ENCODE measurements around the gene ST14. TPM values are rescaled to one million over a fixed set of nuclear protein-coding genes. Genes with fewer than 3 reads are reported as not detected.

Gene ST14
- total and polyA plus RNA-seq, 2 donors (not counting 3 experiments of a cell fraction or from before 2014, with no cell fraction given): 0.08 TPM; not detected in 1

GRCh38 chr11:130180491-130180890, 20.9 kb downstream of the ST14 start:
- Histone ChIP-seq H3K4me2 (ENCODE audit: insufficient read depth, low read length) (no peak overlapping the region), H3K9me1 (replicated peaks; ENCODE audit: control insufficient read depth, extremely low read depth, insufficient read depth, low read length) (no peaks in the 10 kb centered on the region), H4K20me1 (replicated peaks; ENCODE audit: control insufficient read depth, extremely low read depth, insufficient read depth, low read length) (no peaks in the 10 kb centered on the region), H3K4me3 (replicated peaks in 1 of 3; ENCODE audit: insufficient read depth in 1 of 3, low read depth in 1 of 3, low read length in 3 of 3) (no peak overlapping the region), H3K27me3 (ENCODE audit: control insufficient read depth in 2 of 2, insufficient read depth in 2 of 2, low read length in 2 of 2) (no peaks in the 10 kb centered on the region), H2AFZ (ENCODE audit: low read depth, low read length) (no peak overlapping the region), H3K9me3 (replicated peaks; ENCODE audit: control insufficient read depth, insufficient read depth, low read length) (no peaks in the 10 kb centered on the region), H3K4me1 (ENCODE audit: control insufficient read depth, extremely low read depth, insufficient read depth, low read length) (no peaks in the 10 kb centered on the region), H3K9ac (replicated peaks; ENCODE audit: extremely low read depth, insufficient read depth, low read length) (no peak overlapping the region), H3K27ac (ENCODE audit: insufficient read depth, low read depth, low read length) (no peak overlapping the region), H3K79me2 (ENCODE audit: control insufficient read depth, insufficient read depth, low read length) (no peaks in the 10 kb centered on the region), H3K36me3 (ENCODE audit: control insufficient read depth in 2 of 2, extremely low read depth in 1 of 2, insufficient read depth in 2 of 2, low read length in 2 of 2) (no peaks in the 10 kb centered on the region)
- intact Hi-C loops (cut with micrococcal nuclease): no loop called here
- no TSS peak for BruUV-seq (replicated peaks)
- FAIRE-seq (no peak), DNase-seq (ENCODE audit: low read depth, low spot score) (no peak)
- ChIA-PET CTCF (interaction anchor here (1.5 kb wide), 1 partner anchor 33 kb away, joined by 3 read pairs; no protein-coding TSS in a partner anchor), POLR2A (no interaction called here)
- TF ChIP-seq EZH2 (IDR thresholded peaks at IDR 0.05; ENCODE audit: borderline replicate concordance, low read depth, low read length, severe bottlenecking) (no peak), MAX (IDR thresholded peaks at IDR 0.05; ENCODE audit: insufficient read depth, insufficient read length) (no peak), GATA2 (IDR thresholded peaks at IDR 0.05; ENCODE audit: insufficient read depth, insufficient read length, low read depth, low read length) (no peak), POLR2AphosphoS5 (IDR thresholded peaks at IDR 0.05; ENCODE audit: insufficient read depth, low read depth, low read length) (no peak), POLR2A (IDR thresholded peaks at IDR 0.05; ENCODE audit: low read depth, low read length) (no peak), MYC (IDR thresholded peaks at IDR 0.05; ENCODE audit: low read depth, low read length) (no peak), JUN (IDR thresholded peaks at IDR 0.05; ENCODE audit: borderline replicate concordance, insufficient read depth, insufficient read length, low read depth) (no peak), CTCF (IDR thresholded peaks at IDR 0.05; ENCODE audit: extremely low read depth in 1 of 2, insufficient read depth in 1 of 2, low read depth in 1 of 2, low read length in 2 of 2) (no peak), FOS (IDR thresholded peaks at IDR 0.05; ENCODE audit: borderline replicate concordance, insufficient read depth, low read length) (no peak)
- dilution Hi-C loops (cut with MboI; ENCODE audit: extremely low pct_ligation_motif_present, low sequenced_read_pairs): no loop called here
